Measurements from ENCODE around the gene SH2D4B. TPM values are rescaled to one million over a fixed set of nuclear protein-coding genes. Genes with fewer than 3 reads are reported as not detected.

Gene SH2D4B
- total RNA-seq, 1 experiment from 2014 or later = 0.07 TPM

GRCh38 chr10:80502621-80503583 is 34.8 kb upstream of the SH2D4B start:
- Histone ChIP-seq H4K20me1 (ENCODE audit: insufficient read depth, low read depth, low read length) (0 out of 2 replicates have a peak, but pooled peaks cover 4% of the 10 kb centered on the region), H3K27ac (ENCODE audit: low read length) (no peak overlapping the region), H3K4me2 (ENCODE audit: low read depth, low read length, poor library complexity, severe bottlenecking) (no peak overlapping the region), H3K9ac (ENCODE audit: low read length) (no peak overlapping the region), H3K4me3 (ENCODE audit: low read length) (no peak overlapping the region), H3K9me2 (replicated peaks; ENCODE audit: insufficient read depth, low read length) (no peaks in the 10 kb centered on the region), H3K9me3 (ENCODE audit: low read length) (no peaks in the 10 kb centered on the region), H3K27me3 (ENCODE audit: low read length) (no peaks in the 10 kb centered on the region), H3K79me2 (ENCODE audit: low read length) (no peaks in the 10 kb centered on the region), H3K4me1 (ENCODE audit: low read length) (no peaks in the 10 kb centered on the region), H3K36me3 (ENCODE audit: insufficient read depth, low read length) (no peaks in the 10 kb centered on the region), H2AFZ (ENCODE audit: low read length) (no peak overlapping the region)
- DNase-seq = no peak

- no peaks in the 10 kb centered on the region for H3K36me3 ChIP-seq (ENCODE audit: insufficient read depth, low read length)
- H3K9me2 ChIP-seq (replicated peaks; ENCODE audit: insufficient read depth, low read length) = no peaks in the 10 kb centered on the region
- H3K9ac ChIP-seq (ENCODE audit: low read length) = no peak overlapping the region
- no peak overlapping the region for H3K4me2 ChIP-seq (ENCODE audit: low read depth, low read length, poor library complexity, severe bottlenecking)
- DNase-seq = no peak
- no peak overlapping the region for H3K27ac ChIP-seq (ENCODE audit: low read length)
- H4K20me1 ChIP-seq (ENCODE audit: insufficient read depth, low read depth, low read length) = 0 out of 2 replicates have a peak, but pooled peaks cover 4% of the 10 kb centered on the region
- no peak overlapping the region for H2AFZ ChIP-seq (ENCODE audit: low read length)
- no peaks in the 10 kb centered on the region for H3K9me3 ChIP-seq (ENCODE audit: low read length)
- H3K27me3 ChIP-seq (ENCODE audit: low read length) = no peaks in the 10 kb centered on the region
- H3K4me3 ChIP-seq (ENCODE audit: low read length) = no peak overlapping the region
- H3K4me1 ChIP-seq (ENCODE audit: low read length) = no peaks in the 10 kb centered on the region
- H3K79me2 ChIP-seq (ENCODE audit: low read length) = no peaks in the 10 kb centered on the region
These were observed 34.0 kb upstream of the SH2D4B start for GRCh38 chr10:80503584-80504157.

DNA sequence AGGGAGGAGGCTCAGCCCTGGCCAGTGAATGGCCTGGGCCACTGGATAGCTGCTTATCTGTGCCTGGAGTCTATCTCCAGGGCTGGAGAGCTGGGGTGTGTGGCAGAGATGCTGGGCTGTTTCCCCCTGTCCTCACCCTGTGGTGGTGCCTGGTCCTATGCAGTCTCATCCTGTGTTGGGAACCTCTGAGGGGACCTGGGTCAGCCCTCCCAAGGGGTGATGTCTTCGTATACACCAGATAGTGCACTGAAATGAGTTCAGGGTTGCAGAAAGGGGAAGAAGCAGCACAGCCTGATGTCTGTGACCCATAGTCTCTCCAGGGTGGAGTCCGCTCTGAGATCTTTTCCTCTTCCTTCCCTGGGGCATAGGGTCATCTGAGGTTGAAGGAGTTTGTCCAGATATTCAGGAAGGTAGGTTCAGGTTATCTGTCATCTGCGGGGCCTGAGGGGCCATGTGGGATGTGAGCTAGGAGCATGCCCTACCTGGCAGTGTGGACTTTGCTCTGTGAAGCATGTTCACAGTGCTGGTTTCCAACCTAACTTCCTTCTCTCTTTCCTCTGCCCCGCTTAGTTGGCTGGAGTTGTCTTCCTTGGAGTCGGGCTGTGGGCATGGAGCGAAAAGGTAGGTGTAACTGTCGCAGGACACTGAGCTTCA is 33.4 kb upstream of the SH2D4B start:
- Histone ChIP-seq H3K79me2 (ENCODE audit: low read length) (no peaks in the 10 kb centered on the region), H3K9me2 (replicated peaks; ENCODE audit: insufficient read depth, low read length) (no peaks in the 10 kb centered on the region), H4K20me1 (ENCODE audit: insufficient read depth, low read depth, low read length) (0 out of 2 replicates have a peak, but pooled peaks cover 4% of the 10 kb centered on the region), H2AFZ (ENCODE audit: low read length) (no peak overlapping the region), H3K9ac (ENCODE audit: low read length) (no peak overlapping the region), H3K27me3 (ENCODE audit: low read length) (no peaks in the 10 kb centered on the region), H3K36me3 (ENCODE audit: insufficient read depth, low read length) (no peaks in the 10 kb centered on the region), H3K27ac (ENCODE audit: low read length) (no peak overlapping the region), H3K4me3 (ENCODE audit: low read length) (no peak overlapping the region), H3K9me3 (ENCODE audit: low read length) (no peaks in the 10 kb centered on the region), H3K4me1 (ENCODE audit: low read length) (no peaks in the 10 kb centered on the region), H3K4me2 (ENCODE audit: low read depth, low read length, poor library complexity, severe bottlenecking) (no peak overlapping the region)
- DNase-seq = no peak

DNA sequence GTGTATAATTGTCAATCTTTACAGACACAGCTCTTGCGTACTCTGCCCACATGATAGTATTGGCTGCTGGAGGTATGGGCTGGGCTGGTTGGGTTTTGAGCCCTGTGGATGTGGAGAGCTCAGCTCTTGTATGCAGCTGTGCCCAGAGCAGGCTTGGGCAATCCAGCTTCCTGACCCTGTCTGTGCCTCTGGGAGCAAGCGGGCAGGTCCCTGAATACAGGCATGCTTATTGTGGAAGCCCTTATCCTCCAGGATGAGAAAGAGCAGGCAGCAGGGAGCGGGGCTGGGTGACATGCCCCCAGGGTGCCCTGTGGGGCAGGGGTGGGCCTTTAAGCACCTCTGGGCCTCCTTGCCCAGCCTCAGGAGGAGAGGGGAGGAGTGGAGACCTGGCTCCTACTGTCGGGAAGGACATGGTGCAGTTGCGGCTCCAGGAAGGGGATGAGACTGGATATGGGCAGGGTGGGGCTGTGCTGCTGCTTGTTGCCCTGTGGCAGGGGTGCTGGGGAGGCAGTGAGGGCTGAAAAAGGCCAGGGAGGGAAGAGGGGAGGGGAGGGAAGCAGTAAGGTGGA is 32.7 kb upstream of the SH2D4B start:
- no peaks in the 10 kb centered on the region for H3K79me2 ChIP-seq (ENCODE audit: low read length)
- no peak overlapping the region for H2AFZ ChIP-seq (ENCODE audit: low read length)
- H3K36me3 ChIP-seq (ENCODE audit: insufficient read depth, low read length) = no peaks in the 10 kb centered on the region
- H4K20me1 ChIP-seq (ENCODE audit: insufficient read depth, low read depth, low read length) = 0 out of 2 replicates have a peak, but pooled peaks cover 4% of the 10 kb centered on the region
- H3K4me3 ChIP-seq (ENCODE audit: low read length) = no peak overlapping the region
- no peak overlapping the region for H3K27ac ChIP-seq (ENCODE audit: low read length)
- H3K4me1 ChIP-seq (ENCODE audit: low read length) = no peaks in the 10 kb centered on the region
- H3K9me2 ChIP-seq (replicated peaks; ENCODE audit: insufficient read depth, low read length) = no peaks in the 10 kb centered on the region
- no peak overlapping the region for H3K9ac ChIP-seq (ENCODE audit: low read length)
- H3K27me3 ChIP-seq (ENCODE audit: low read length) = no peaks in the 10 kb centered on the region
- no peak for DNase-seq
- H3K9me3 ChIP-seq (ENCODE audit: low read length) = no peaks in the 10 kb centered on the region
- no peak overlapping the region for H3K4me2 ChIP-seq (ENCODE audit: low read depth, low read length, poor library complexity, severe bottlenecking)

DNA sequence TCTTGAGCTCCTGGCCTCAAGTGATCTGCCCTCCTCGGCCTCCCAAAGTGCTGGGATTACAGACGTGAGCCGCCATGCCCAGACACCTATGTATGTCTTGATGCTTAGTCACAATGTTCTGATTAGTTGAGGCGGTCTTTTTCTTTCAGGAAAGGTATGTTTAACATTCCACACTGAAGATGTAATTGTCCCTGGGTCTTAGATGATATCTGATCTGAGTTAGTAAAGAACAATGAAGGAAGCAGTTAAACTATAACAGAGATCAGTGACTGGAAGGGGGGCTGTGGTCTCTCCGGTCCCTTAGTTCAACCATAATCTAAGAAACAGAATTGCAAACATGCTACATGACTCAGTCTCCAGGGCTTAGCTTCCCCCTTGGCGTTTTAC is 31.5 kb upstream of the SH2D4B start:
- Histone ChIP-seq H3K9ac (ENCODE audit: low read length) (no peak overlapping the region), H3K79me2 (ENCODE audit: low read length) (no peaks in the 10 kb centered on the region), H4K20me1 (ENCODE audit: insufficient read depth, low read depth, low read length) (0 out of 2 replicates have a peak, but pooled peaks cover 4% of the 10 kb centered on the region), H3K9me2 (replicated peaks; ENCODE audit: insufficient read depth, low read length) (no peaks in the 10 kb centered on the region), H2AFZ (ENCODE audit: low read length) (no peak overlapping the region), H3K4me2 (ENCODE audit: low read depth, low read length, poor library complexity, severe bottlenecking) (no peak overlapping the region), H3K9me3 (ENCODE audit: low read length) (no peaks in the 10 kb centered on the region), H3K4me3 (ENCODE audit: low read length) (no peak overlapping the region), H3K27ac (ENCODE audit: low read length) (no peak overlapping the region), H3K4me1 (ENCODE audit: low read length) (no peaks in the 10 kb centered on the region), H3K27me3 (ENCODE audit: low read length) (no peaks in the 10 kb centered on the region), H3K36me3 (ENCODE audit: insufficient read depth, low read length) (no peaks in the 10 kb centered on the region)
- no peak for DNase-seq

- Histone ChIP-seq H2AFZ (ENCODE audit: low read length) (no peak overlapping the region), H3K27me3 (ENCODE audit: low read length) (no peaks in the 10 kb centered on the region), H3K36me3 (ENCODE audit: insufficient read depth, low read length) (no peaks in the 10 kb centered on the region), H3K79me2 (ENCODE audit: low read length) (no peaks in the 10 kb centered on the region), H3K9me2 (replicated peaks; ENCODE audit: insufficient read depth, low read length) (no peaks in the 10 kb centered on the region), H3K4me1 (ENCODE audit: low read length) (no peaks in the 10 kb centered on the region), H4K20me1 (ENCODE audit: insufficient read depth, low read depth, low read length) (no peaks in the 10 kb centered on the region), H3K9ac (ENCODE audit: low read length) (no peak overlapping the region), H3K4me2 (ENCODE audit: low read depth, low read length, poor library complexity, severe bottlenecking) (no peak overlapping the region), H3K4me3 (ENCODE audit: low read length) (no peak overlapping the region), H3K27ac (ENCODE audit: low read length) (no peak overlapping the region), H3K9me3 (ENCODE audit: low read length) (no peaks in the 10 kb centered on the region)
- no peak for DNase-seq
These were observed 30.7 kb upstream of the SH2D4B start for GRCh38 chr10:80506836-80507487.

- H3K4me2 ChIP-seq (ENCODE audit: low read depth, low read length, poor library complexity, severe bottlenecking) = no peak overlapping the region
- no peaks in the 10 kb centered on the region for H3K79me2 ChIP-seq (ENCODE audit: low read length)
- no peak overlapping the region for H3K4me3 ChIP-seq (ENCODE audit: low read length)
- no peaks in the 10 kb centered on the region for H3K36me3 ChIP-seq (ENCODE audit: insufficient read depth, low read length)
- H3K27ac ChIP-seq (ENCODE audit: low read length) = no peak overlapping the region
- H4K20me1 ChIP-seq (ENCODE audit: insufficient read depth, low read depth, low read length) = no peaks in the 10 kb centered on the region
- H3K4me1 ChIP-seq (ENCODE audit: low read length) = no peaks in the 10 kb centered on the region
- no peak overlapping the region for H3K9ac ChIP-seq (ENCODE audit: low read length)
- no peaks in the 10 kb centered on the region for H3K9me3 ChIP-seq (ENCODE audit: low read length)
- no peak for DNase-seq
- H2AFZ ChIP-seq (ENCODE audit: low read length) = no peak overlapping the region
- H3K27me3 ChIP-seq (ENCODE audit: low read length) = no peaks in the 10 kb centered on the region
- H3K9me2 ChIP-seq (replicated peaks; ENCODE audit: insufficient read depth, low read length) = no peaks in the 10 kb centered on the region
These were observed 28.6 kb upstream of the SH2D4B start for GRCh38 chr10:80509108-80509402.
